Stimulated activated CD8-positive, alpha-beta memory T cell treated with anti-CD3 and anti-CD28 coated beads, Interleukin-2, amount 100 ng/mL, for 48 hours (primary cell): ENCODE data around the gene BLMH.
"Not testable (repeated sequence)": the region's sequence is repeated elsewhere in the genome, so short reads cannot be mapped to it uniquely, and the experiment has no call there.

Experiments
- DNase-seq, 2 donors: peaks; one replicate each; pipeline ENCODE4 v3.0.0-alpha.2; 2020; ENCODE audit warnings: low read depth in 2 of 2

The BLMH gene

GRCh38 chr17:30200656-30201055 lies 91.1 kb downstream of the BLMH start:
- not testable (repeated sequence) for DNase-seq

- no peak for DNase-seq
Observed at GRCh38 chr17:30200106-30200505, 91.6 kb downstream of the BLMH start.

- DNase-seq, result no peak
Observed at GRCh38 chr17:30199600-30199999, 92.1 kb downstream of the BLMH start.
